GM21526 (cell line): ENCODE results near the gene DNAAF5.
"Not testable (repeated sequence)": the region's sequence is repeated elsewhere in the genome, so short reads cannot be mapped to it uniquely, and the experiment has no call there.

Experiments
- ATAC-seq: cut with Tn5 transposase; IDR thresholded peaks from one replicate; pipeline ENCODE4 v1.9.1; 2021; ENCODE audit warnings: moderate library complexity; ENCODE audit not compliant: unreplicated experiment, low FRiP score

Gene DNAAF5

DNA sequence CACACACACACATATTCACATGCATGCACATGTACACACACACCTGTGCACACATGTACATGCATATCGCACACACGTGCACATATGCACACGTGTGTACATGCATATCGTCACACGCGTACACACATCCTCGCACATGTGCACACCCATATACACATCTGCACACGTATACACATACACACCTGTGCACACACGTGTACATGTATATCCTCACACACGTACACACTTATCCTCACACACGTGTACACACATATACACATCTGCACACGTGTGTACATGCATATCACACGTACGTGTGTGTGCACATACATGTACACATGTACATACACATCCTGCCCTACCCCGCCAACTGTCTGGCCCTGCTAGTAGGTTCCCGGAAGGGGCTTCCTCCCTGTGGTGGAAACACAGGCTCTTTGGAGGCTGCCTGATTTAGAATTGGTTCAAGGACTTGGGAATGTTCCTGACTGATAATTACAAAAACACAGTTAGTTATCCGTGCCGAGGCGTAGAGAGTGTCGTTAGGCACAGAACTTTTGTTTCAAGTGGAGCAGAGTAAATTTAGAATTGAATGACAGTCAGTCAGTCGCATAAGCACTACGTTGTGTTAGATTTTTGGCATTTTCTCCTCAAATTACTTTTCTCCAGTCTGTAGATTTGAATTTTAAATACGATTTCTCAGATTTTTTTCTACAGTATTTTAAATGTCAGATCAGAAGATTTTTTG lies 19.1 kb downstream of the DNAAF5 start:
- ATAC-seq, result no peak

DNA sequence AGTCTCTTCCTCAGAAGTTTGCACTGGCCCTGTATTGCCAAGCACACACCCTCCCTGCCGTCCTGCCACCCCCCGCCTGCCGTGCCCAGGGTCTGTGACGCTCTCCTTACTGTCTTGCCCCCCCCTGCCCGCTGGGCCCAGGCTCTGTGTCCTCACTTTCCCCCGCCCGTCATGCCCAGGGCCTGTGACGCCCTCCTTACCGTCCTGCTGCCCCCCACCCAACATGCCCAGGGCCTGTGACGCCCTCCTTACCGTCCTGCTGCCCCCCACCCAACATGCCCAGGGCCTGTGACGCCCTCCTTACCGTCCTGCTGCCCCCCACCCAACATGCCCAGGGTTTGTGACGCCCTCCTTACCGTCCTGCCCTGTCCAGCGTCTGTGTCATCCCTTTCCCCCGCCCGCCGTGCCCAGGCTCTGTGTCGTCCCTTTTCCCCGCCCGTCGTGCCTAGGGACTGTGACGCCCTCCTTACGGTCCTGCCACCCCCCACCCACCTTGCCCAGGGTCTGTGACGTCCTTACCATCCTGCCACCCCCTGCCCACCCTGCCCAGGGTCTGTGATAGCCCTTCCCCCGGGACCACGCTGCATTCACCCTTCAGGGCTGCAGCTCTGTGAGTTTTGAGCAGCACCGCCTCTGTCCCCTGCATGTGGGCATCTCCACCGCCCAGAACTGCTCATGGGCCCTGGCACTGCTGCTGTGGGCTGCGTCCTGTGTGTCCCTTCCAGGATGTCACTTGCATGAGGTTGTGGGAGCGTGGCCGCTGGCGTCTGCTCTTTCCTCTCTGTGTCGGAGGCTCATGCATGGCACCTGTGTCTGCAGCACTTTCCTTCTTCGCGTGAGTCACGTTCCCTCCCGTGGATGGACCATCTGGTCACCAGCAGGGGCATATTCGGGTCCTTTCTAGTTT lies 19.9 kb downstream of the DNAAF5 start:
- no peak for ATAC-seq

DNA sequence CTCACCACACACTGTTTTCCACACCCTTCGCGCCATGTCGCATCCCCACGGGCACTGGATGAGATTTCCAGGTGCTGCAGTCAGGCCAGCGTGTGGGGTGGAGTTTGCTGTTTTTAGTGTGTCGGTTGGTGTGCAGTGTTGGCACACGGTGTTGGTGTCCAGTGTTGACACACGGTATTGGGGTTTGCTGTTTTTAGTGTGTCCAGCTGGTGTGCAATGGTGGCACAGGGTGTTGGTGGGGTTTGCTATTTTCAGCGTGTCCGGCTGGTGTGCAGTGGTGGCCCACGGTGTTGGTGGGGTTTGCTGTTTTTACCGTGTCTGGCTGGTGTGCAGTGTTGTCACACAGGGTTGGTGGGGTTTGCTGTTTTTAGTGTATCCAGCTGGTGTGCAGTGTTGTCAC lies 20.7 kb downstream of the DNAAF5 start:
- ATAC-seq, result no peak

DNA sequence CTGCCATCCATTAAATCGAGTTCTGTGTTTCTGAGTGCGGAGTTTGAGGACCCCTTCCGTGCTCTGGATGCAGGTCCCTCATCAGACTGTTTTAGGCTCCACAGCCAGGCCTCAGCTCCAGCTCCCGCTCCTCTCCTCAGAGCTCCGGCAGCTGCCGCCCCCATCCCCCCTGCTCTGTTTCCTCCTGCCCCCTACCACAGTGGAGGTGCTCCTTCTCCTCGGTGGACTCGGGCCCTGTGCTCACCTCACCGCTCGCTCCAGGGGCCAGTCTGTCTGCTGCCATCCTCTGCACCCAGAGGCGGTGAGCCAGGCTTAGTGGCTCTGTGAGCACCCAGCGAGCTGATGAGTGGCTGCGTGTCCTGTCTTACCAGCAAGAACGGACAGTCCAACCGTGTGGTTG lies 21.9 kb downstream of the DNAAF5 start:
- ATAC-seq, result no peak

DNA sequence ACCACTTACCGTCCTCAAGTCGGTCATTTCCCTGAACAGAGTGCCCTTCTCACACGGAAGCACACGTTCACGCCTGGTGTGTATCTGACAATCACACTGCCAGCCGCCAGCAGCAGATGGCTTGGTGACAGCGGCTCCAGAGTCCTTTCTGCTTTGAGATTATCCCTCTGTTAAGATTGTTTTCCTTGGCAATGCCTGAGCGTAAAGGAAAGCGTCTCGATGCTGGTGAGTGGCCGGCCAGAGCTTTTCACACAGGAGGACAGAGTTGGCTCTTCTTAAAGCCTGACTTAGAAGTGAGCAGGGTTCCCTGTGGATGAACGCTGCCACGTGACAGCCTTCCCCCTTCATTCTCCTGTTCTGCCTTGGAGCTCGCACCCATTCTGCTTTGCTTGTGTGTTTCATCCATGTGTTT lies 22.6 kb downstream of the DNAAF5 start:
- ATAC-seq, result no peak

DNA sequence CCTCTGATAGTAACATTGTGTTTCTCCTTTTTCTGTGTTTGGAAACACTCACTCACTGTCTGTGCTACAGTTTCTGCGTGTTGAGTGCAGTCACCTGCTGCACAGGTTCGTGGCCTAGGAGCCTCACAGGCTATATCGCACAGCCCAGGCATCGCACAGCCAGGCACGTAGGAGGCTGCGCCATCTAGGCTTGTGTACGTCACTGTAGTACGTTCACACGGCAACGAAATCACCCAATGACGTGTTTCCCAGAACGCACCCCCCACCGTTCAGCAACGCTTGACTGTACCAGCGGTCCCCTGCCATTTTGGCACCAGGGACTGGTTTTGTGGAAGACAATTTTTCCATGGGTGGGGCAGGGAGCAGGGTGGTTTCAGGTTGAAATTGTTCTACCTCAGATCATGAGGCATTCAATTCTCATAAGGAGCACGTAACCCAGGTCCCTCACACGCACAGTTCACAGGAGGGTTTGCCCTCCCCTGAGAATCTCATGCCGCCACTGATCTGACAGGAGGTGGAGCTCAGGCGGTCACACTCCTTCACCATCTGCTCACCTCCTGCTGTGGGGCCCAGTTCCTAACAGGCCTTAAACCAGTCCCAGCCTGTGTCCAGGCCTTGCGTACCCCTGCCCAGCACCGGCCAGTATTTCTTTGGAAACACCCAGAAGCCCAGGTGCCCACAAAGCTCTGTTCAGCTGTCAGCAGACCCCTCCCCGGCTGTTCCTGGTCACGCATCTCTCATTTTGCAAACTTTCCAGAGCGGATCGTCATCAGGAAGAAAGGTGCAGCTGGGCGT lies 23.8 kb downstream of the DNAAF5 start:
- ATAC-seq, result no peak

DNA sequence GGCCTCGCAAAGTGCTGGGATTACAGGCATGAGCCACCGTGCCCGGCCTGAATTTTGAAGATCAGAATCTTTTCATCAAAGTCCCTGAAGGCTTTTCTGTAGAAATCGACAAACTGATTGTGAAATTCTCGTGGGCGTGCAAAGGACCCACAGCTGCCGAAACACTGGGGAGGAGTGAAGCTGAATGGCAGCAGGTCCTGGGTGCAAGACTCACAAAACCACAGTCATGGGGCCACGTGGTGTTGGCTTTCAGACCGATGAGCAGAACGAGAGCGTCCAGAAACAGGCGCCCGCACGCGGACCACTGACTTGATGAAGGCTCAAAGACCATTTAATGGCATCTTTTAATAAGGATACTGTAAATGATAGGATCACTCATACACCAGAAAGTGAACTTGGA lies 25.3 kb downstream of the DNAAF5 start:
- ATAC-seq, result no peak

DNA sequence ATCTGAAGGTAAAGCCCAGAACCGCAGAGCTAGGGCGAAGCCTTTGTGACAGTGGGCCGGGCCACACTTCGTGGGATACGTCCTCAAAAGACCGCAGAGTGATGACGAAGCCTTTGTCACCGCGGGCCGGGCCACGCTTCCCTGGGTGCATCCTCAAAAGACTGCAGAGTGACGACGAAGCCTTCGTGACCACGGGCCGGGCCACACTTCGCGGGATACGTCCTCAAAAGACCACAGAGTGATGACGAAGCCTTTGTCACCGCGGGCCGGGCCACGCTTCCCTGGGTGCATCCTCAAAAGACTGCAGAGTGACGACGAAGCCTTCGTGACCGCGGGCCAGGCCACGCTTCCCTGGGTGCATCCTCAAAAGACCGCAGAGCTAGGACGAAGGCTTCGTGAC lies 25.8 kb downstream of the DNAAF5 start:
- not testable (repeated sequence) for ATAC-seq

DNA sequence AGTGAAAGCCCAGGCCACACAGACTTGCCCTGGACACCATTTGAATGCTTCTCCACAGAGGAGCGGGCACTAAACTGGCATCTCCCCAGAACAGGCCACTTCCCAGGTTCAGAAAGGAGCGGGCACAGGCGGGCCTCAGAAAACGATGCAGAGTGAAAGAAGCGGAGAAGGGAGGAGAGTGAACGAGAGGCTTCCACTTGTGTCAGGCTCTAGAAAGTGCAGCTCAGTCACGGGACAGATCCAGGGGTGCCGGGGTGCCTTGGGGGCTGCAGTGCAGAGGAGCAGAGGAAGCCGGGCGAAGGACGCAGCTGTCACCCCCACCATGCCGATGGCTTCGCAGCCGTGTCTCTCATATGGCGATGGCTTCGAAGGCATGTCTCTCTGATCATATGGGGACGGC lies 26.7 kb downstream of the DNAAF5 start:
- no peak for ATAC-seq

DNA sequence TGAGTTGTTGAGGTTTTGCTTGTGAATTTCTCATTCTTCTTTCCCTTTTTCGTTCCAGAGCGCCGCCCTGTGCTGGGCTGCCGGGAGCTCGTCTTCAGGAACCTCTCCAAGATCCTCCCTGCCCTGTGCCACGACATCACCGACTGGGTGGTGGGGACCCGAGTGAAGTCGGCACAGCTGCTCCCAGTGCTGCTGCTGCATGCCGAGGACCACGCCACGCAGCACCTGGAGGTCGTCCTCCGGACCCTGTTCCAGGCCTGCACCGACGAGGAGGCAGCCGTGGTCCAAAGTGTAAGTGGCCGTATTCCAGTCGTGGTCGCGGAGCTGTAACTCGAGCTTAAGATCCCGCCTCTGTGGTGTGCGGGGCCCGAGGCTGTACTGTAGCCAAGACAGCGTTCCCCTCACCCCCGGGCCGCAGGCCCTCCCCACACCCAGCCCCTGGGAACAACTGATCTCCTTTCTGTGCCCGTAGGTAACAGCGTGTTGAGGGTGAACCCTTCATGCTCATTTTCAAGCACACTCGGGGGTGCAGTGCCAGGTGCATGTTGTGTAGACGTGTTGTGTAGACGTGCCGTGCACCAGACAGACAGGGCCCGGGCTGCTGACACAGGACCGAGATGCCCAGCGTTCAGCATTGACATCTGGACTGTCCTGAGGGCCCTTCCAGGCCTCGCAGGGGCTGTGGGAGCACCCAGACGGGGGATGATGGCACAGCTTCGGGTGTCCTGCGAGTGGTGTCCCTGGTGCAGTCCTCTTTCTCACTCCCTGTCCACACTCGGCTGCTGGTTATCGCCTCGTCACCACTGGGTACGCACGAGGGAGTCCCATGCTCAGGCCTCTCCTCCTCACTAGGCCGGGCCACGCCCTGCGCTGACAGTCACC lies 28.3 kb downstream of the DNAAF5 start:
- no peak for ATAC-seq

DNA sequence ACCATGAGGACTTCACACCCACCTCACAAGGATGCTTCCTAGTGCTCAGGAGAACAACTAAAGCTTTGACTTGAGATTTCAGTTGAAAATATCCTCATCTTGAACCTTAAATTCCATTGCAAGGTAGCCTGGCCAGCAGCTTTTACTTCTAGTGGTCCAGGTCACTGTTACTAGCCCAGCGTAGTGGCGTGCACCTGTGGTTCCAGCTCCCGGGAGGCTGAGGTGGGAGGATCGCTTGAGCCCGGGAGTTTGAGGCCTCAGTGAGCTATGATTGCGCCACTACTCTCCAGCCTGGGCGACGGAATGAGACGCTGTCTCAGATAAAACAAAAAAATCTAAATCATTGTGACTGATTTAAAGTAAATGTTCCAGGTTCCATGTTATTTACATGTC lies 28.9 kb downstream of the DNAAF5 start:
- ATAC-seq, result no peak

DNA sequence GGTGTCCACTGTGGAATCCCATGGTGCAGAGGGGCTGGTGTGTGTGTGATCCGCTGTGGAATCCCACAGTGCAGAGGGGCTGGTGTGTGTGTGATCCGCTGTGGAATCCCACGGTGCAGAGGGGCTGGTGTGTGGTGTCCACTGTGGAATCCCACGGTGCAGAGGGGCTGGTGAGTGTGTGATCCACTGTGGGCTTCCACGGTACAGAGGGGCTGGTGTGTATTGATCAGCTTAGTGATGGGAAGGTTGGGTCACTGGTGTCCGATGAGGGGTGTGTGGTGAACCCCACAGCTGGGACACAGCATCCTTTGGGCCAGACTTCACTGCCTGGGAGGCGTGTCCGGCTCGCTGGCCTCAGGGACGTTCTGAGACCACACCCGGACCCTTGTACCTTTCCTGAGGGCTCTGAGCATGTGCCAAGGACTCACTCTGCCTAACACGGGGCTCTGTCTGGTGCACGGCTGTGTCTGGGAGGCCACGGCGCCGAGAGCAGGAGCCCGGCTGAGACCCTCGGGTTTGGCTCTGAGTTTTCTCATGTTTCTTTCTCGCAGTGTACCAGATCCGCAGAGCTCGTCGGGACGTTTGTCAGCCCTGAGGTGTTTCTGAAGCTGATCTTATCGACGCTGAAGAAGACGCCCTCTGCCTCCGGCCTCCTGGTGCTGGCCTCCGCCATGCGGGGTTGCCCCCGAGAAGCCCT lies 29.9 kb downstream of the DNAAF5 start:
- ATAC-seq, result no peak

DNA sequence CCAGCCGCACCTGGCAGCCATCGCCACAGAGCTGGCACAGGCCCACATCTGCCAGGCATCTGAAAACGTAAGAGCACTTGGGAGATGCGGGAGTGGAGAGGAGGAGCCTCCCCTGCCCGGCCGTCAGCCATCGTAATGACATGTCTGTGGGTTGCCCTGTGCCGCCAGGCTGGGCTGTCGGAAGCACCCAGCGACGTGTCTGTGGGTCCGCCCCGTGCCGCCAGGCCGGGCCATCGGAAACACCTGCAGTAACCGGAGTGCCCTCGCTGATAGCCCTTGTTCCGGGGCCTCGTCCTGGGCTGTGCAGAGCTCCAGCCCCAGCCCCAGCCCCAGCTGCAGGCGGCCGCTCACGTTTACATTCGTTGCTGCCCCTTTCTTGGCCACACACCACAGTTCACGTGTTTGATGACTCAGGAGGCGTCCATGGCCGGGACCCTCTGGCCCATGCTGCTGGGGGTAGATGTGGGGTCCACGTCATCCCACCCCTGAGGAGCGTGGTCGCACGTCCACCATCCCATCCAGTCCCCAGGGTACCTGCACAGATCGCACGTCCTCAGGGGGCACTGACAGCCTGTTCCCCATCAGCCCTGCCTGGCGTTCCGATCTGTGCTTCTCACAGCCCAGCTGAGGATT lies 30.5 kb downstream of the DNAAF5 start:
- ATAC-seq, result no peak

DNA sequence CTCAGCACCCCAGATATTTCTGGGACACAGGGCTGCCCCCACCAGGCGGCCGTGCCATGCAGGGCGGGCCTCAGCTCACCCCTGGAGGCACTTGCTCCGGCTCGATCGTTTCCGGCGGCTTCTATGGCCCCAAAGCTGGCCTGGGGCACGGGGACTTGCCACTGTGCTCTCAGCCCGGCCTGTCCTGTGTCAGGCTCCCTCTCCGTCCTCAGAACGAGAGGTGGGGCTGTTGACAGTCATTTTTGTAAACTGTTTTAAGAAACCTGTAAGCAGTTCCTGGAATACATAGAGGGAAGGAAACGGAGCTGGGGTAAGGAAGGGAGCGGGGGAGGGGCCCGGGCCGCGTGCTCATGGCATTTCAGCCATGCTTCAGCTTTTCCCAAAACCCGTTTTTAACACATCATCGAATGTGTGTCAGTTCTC lies 31.3 kb downstream of the DNAAF5 start:
- no peak for ATAC-seq

DNA sequence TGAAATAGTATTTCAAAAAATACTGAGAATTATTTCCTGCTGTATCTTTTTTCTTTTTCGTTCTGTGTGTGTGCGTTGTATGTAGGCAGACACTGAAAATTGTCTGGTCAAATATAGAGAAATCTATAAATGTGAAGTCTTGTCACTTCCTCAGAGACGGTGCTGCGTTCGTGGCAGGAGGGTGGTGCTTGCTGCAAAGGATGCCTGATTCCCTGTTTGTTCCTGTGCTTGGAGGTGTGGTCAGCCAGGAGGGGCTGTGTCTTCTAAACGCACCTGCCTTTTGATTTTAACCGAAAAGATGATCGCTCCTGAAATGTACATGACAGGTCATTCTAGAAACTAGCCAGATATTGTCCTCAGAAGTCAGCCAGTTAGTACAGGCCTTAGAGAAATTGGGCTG lies 33.1 kb downstream of the DNAAF5 start:
- no peak for ATAC-seq

DNA sequence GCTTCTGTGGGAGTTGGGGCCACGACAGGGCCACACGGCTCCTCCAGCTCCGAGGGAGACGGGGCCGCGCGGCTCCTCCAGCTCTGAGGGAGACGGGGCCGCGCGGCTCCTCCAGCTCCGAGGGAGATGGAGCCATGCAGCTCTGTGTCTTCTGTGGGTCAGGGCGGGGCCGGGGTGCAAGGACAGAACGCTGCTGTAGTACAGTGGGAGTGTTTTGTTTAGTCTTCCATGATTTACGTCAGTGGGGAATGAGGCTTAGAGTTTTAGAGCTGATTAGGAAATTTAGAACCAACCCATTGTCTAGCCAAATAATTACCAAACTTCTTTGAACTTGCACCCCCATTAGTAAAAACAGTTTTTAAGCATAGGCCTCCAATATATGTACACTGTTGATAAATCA lies 33.5 kb downstream of the DNAAF5 start:
- ATAC-seq, result no peak

DNA sequence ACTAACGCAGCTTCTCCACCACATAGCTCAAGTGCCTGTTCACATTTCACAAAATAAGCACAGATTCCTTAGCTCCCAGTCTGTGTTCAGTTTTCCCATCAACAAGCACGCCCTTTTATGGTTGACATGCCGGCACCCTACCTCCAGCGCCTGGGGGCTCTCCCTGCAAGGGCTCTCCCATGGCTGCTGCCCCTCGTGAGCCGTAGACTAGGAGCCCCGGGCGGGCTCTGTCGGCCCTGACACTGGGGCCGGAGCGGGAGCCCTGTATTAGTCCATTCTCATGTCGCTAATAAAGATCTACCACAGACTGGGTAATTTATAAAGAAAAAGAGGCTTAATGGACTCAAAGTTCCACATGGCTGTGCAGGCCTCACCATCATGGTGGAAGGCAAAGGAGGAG lies 34.6 kb downstream of the DNAAF5 start:
- no peak for ATAC-seq

DNA sequence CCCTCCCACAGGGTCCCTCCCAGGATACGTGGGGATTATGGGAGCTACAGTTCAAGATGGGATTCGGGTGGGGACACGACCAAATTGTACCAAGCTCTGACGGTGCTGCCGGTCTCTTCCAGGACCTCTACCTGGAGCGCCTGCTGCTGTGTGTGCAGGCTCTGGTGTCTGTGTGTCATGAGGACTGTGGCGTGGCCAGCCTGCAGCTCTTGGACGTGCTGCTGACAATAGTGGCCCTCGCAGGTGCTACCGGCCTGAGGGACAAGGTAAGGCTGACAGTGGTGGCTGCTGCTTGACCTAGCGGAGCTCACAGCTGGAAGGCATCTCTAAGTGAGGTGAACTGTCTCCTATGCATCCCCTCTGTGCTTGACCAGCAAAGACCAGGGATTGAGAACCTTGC lies 35.1 kb downstream of the DNAAF5 start:
- no peak for ATAC-seq

DNA sequence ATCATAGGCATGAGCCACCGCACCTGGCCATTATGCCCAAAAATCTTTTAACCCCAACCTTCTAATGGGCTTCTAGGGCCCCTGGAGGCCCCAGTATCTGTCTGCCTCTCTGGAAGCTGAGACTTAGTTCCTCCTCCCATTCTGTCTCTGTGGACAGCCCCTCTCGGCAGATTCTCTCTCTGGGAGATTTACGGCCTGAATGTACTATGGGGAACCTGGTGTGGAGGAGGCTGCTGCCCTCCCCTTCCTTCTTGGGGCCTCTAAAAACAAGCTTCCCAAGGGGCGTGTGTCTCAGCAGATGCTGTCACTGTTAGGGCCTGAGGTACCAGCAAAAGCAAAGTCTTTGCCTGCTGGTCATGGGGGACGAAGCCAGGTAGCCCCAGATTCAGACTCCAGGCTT lies 36.4 kb downstream of the DNAAF5 start:
- no peak for ATAC-seq
